ENCODE measurements around the gene CLIP2.

CLIP2 gene

DNA sequence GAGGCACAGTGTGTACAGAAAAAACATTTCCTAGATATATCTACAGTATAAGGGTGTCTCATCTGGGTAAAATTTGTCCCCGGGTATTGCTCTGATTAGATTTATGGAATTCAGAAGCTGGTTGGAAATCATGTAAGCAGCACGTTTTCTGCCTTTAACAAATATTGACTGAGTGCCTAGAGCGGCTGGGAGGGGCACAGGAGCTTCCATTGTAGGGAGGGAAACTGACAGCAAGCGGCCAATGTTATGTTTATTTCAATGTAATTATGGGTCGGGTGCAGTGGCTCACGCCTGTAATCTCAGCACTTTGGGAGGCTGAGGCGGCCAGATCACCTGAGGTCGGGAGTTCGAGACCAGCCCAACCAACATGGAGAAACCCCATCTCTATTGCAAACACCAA is 30.6 kb upstream of the CLIP2 start:
- TF ChIP-seq TCF4 (CRISPR knock-in tag; IDR thresholded peaks at IDR 0.05; ENCODE audit: borderline replicate concordance) (no peak), ZFP3 (CRISPR knock-in tag; IDR thresholded peaks at IDR 0.05) (no peak), ISL1 (CRISPR knock-in tag; IDR thresholded peaks at IDR 0.05) (no peak)
- no peak for ATAC-seq

GRCh38 chr7:74262639-74263398 is 26.4 kb upstream of the CLIP2 start:
- no peak for ATAC-seq
- TF ChIP-seq, protein P1, sequence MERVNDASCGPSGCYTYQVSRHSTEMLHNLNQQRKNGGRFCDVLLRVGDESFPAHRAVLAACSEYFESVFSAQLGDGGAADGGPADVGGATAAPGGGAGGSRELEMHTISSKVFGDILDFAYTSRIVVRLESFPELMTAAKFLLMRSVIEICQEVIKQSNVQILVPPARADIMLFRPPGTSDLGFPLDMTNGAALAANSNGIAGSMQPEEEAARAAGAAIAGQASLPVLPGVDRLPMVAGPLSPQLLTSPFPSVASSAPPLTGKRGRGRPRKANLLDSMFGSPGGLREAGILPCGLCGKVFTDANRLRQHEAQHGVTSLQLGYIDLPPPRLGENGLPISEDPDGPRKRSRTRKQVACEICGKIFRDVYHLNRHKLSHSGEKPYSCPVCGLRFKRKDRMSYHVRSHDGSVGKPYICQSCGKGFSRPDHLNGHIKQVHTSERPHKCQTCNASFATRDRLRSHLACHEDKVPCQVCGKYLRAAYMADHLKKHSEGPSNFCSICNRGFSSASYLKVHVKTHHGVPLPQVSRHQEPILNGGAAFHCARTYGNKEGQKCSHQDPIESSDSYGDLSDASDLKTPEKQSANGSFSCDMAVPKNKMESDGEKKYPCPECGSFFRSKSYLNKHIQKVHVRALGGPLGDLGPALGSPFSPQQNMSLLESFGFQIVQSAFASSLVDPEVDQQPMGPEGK (CRISPR knock-in tag; IDR thresholded peaks at IDR 0.05; ENCODE audit: borderline replicate concordance): no peak
- TF ChIP-seq ESRRG (CRISPR knock-in tag; IDR thresholded peaks at IDR 0.05): no peak
- TF ChIP-seq ZC3H10 (CRISPR knock-in tag; IDR thresholded peaks at IDR 0.05): no peak
- TF ChIP-seq ZFP3 (CRISPR knock-in tag; IDR thresholded peaks at IDR 0.05): no peak
- TF ChIP-seq BACH2 (CRISPR knock-in tag; IDR thresholded peaks at IDR 0.05; ENCODE audit: borderline replicate concordance): no peak
- TF ChIP-seq CREB5 (CRISPR knock-in tag; IDR thresholded peaks at IDR 0.05; ENCODE audit: low read depth): no peak
- no peak for TF ChIP-seq GLIS3 (CRISPR knock-in tag; IDR thresholded peaks at IDR 0.05)
- no peak for TF ChIP-seq ZNF70 (CRISPR knock-in tag; IDR thresholded peaks at IDR 0.05)
- TF ChIP-seq, protein P2, sequence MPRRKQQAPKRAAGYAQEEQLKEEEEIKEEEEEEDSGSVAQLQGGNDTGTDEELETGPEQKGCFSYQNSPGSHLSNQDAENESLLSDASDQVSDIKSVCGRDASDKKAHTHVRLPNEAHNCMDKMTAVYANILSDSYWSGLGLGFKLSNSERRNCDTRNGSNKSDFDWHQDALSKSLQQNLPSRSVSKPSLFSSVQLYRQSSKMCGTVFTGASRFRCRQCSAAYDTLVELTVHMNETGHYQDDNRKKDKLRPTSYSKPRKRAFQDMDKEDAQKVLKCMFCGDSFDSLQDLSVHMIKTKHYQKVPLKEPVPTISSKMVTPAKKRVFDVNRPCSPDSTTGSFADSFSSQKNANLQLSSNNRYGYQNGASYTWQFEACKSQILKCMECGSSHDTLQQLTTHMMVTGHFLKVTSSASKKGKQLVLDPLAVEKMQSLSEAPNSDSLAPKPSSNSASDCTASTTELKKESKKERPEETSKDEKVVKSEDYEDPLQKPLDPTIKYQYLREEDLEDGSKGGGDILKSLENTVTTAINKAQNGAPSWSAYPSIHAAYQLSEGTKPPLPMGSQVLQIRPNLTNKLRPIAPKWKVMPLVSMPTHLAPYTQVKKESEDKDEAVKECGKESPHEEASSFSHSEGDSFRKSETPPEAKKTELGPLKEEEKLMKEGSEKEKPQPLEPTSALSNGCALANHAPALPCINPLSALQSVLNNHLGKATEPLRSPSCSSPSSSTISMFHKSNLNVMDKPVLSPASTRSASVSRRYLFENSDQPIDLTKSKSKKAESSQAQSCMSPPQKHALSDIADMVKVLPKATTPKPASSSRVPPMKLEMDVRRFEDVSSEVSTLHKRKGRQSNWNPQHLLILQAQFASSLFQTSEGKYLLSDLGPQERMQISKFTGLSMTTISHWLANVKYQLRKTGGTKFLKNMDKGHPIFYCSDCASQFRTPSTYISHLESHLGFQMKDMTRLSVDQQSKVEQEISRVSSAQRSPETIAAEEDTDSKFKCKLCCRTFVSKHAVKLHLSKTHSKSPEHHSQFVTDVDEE (CRISPR knock-in tag; IDR thresholded peaks at IDR 0.05): no peak
- TF ChIP-seq PPARA (CRISPR knock-in tag; IDR thresholded peaks at IDR 0.05; ENCODE audit: borderline replicate concordance): no peak
- TF ChIP-seq ISL1 (CRISPR knock-in tag; IDR thresholded peaks at IDR 0.05): no peak
- TF ChIP-seq ZNF565 (CRISPR knock-in tag; conservative IDR thresholded peaks at IDR 0.05; ENCODE audit: low read depth): no peak
- TF ChIP-seq TCF4 (CRISPR knock-in tag; IDR thresholded peaks at IDR 0.05; ENCODE audit: borderline replicate concordance): no peak
- TF ChIP-seq ZNF8 (CRISPR knock-in tag; IDR thresholded peaks at IDR 0.05): no peak
- no peak for TF ChIP-seq TOX (CRISPR knock-in tag; IDR thresholded peaks at IDR 0.05; ENCODE audit: borderline replicate concordance)
- no peak for TF ChIP-seq OSR1 (CRISPR knock-in tag; IDR thresholded peaks at IDR 0.05)
- TF ChIP-seq, protein P3, sequence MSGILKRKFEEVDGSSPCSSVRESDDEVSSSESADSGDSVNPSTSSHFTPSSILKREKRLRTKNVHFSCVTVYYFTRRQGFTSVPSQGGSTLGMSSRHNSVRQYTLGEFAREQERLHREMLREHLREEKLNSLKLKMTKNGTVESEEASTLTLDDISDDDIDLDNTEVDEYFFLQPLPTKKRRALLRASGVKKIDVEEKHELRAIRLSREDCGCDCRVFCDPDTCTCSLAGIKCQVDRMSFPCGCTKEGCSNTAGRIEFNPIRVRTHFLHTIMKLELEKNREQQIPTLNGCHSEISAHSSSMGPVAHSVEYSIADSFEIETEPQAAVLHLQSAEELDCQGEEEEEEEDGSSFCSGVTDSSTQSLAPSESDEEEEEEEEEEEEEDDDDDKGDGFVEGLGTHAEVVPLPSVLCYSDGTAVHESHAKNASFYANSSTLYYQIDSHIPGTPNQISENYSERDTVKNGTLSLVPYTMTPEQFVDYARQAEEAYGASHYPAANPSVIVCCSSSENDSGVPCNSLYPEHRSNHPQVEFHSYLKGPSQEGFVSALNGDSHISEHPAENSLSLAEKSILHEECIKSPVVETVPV (CRISPR knock-in tag; IDR thresholded peaks at IDR 0.05): no peak

DNA sequence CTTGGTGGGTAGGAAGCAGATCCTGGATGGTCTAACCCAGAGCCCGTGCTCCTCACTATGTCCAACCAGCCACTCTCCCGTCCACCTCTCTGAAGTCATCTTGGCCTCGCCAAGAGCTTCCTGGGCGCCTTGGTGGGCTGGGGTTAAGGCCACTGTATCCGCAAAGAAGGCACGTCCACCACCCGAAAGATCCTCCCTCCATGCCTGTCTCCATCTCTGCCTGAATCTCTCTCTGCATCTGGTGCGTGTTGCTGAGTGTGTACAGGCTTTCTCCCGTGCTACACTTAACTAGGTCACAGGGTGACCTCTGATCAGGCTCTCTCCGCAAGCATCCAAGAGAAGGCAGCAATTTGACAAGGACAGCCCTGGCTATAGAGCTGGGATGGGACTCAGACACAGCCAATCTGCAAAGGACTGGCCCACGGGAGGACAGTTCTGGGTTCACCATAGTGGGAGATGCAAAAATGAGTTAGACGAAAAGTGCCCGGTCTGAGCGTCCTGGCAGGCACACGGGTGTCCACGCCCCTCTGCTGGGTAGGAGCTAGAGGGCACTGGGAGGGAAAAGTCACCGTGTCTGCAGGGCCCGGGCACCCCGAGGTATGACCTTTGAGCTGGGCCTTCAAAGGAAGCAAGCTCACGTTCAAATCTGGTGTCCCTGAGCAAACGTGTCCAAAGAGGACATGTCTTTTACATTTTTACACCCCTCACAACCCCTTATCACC is 25.6 kb upstream of the CLIP2 start:
- no peak for ATAC-seq
- TF ChIP-seq SNAI2 (CRISPR knock-in tag; IDR thresholded peaks at IDR 0.05) (no peak), OSR1 (CRISPR knock-in tag; IDR thresholded peaks at IDR 0.05) (no peak), ZNF70 (CRISPR knock-in tag; IDR thresholded peaks at IDR 0.05) (no peak), CSDC2 (CRISPR knock-in tag; IDR thresholded peaks at IDR 0.05) (no peak), ARNTL (CRISPR knock-in tag; IDR thresholded peaks at IDR 0.05; ENCODE audit: borderline replicate concordance, low read depth) (no peak), PPARA (CRISPR knock-in tag; IDR thresholded peaks at IDR 0.05; ENCODE audit: borderline replicate concordance) (no peak)
- TF ChIP-seq, protein P2 (CRISPR knock-in tag; IDR thresholded peaks at IDR 0.05): no peak

Data from SK-N-SH treated with all-trans-retinoic acid at 6 μM for 48 hours (cell line).